Progenitor cell of endocrine pancreas (in vitro differentiated cells): ENCODE measurements around the gene GPR135. TPM values are rescaled to one million over a fixed set of nuclear protein-coding genes. Genes with fewer than 3 reads are reported as not detected.

Experiments used
- DNase-seq: peaks from one replicate; pipeline ENCODE4 v3.0.0; 2021; ENCODE audit warnings: low spot score; ENCODE audit not compliant: unreplicated experiment
- H3K27ac Mint-ChIP-seq: 2 replicates; pipeline ENCODE4 v1.8.0; 2021; ENCODE audit warnings: mild to moderate bottlenecking, moderate library complexity, mixed read lengths
- H3K27me3 Mint-ChIP-seq: 2 replicates; pipeline ENCODE4 v1.8.0; 2021; ENCODE audit warnings: mixed read lengths
- H3K36me3 Mint-ChIP-seq: 2 replicates; pipeline ENCODE4 v1.8.0; 2022; ENCODE audit warnings: mixed read lengths; ENCODE audit not compliant: insufficient read depth
- H3K4me1 Mint-ChIP-seq: 2 replicates; pipeline ENCODE4 v1.8.0; 2021; ENCODE audit warnings: low read depth, mixed read lengths
- H3K4me3 Mint-ChIP-seq: 2 replicates; pipeline ENCODE4 v1.8.0; 2021; ENCODE audit warnings: low read depth, mild to moderate bottlenecking, moderate library complexity, mixed read lengths
- H3K9me3 Mint-ChIP-seq: 2 replicates; pipeline ENCODE4 v1.8.0; 2021; ENCODE audit warnings: low read depth, mixed read lengths
- total RNA-seq: library from RNA; stranded (reverse); gene quantifications from 2 replicates; pipeline ENCODE4 v1.2.1, GENCODE V29; 2021
- TF ChIP-seq, protein P1 (sequence below): fragments of 200-600 bp; sonication (generic); IDR thresholded peaks from one replicate; pipeline ENCODE4 v1.5.0; 2021; ENCODE audit warnings: antibody characterized with exemption, mild to moderate bottlenecking; ENCODE audit not compliant: unreplicated experiment

The GPR135 gene
- total RNA-seq, 1 donor from 2014 or later = 3.0 TPM

GRCh38 chr14:59422069-59422881 lies 42.9 kb downstream of the GPR135 start:
- Mint-ChIP-seq H3K27me3 (peaks cover 6% of the 10 kb centered on the region), H3K27ac (no peak overlapping the region), H3K9me3 (no peaks in the 10 kb centered on the region), H3K4me1 (no peaks in the 10 kb centered on the region), H3K36me3 (no peaks in the 10 kb centered on the region), H3K4me3 (no peak overlapping the region)
- TF ChIP-seq, protein P1, sequence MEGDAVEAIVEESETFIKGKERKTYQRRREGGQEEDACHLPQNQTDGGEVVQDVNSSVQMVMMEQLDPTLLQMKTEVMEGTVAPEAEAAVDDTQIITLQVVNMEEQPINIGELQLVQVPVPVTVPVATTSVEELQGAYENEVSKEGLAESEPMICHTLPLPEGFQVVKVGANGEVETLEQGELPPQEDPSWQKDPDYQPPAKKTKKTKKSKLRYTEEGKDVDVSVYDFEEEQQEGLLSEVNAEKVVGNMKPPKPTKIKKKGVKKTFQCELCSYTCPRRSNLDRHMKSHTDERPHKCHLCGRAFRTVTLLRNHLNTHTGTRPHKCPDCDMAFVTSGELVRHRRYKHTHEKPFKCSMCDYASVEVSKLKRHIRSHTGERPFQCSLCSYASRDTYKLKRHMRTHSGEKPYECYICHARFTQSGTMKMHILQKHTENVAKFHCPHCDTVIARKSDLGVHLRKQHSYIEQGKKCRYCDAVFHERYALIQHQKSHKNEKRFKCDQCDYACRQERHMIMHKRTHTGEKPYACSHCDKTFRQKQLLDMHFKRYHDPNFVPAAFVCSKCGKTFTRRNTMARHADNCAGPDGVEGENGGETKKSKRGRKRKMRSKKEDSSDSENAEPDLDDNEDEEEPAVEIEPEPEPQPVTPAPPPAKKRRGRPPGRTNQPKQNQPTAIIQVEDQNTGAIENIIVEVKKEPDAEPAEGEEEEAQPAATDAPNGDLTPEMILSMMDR = no peak
- DNase-seq = no peak

DNA sequence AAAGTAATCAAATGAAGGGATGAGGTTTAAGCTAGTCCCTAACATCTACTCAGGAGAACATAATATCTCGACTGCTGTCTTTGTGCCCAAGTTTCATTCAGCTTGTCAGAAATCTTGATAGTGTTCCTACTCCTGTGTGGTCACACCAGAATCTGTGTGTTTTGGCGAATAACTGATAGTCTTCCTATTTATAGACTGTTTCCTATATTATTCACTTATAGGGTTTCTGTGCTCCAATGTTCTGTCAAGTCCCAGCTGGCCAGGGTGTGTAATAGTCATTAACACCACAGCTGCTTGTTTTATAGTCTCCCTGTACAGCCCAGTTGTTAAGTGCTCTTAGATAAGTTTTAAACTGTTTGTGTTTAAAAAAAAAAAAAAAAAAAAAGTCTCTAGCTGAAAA lies 45.9 kb downstream of the GPR135 start:
- Mint-ChIP-seq H3K27me3 (no peaks in the 10 kb centered on the region), H3K4me3 (no peak overlapping the region), H3K9me3 (no peaks in the 10 kb centered on the region), H3K4me1 (no peaks in the 10 kb centered on the region), H3K36me3 (no peaks in the 10 kb centered on the region), H3K27ac (no peak overlapping the region)
- DNase-seq = no peak
- TF ChIP-seq, protein P1 = no peak

GRCh38 chr14:59417311-59417710 lies 47.9 kb downstream of the GPR135 start:
- Mint-ChIP-seq H3K27ac (no peak overlapping the region), H3K27me3 (no peaks in the 10 kb centered on the region), H3K4me1 (no peaks in the 10 kb centered on the region), H3K4me3 (no peak overlapping the region), H3K9me3 (peaks cover 2% of the 10 kb centered on the region), H3K36me3 (no peaks in the 10 kb centered on the region)
- no peak for DNase-seq
- TF ChIP-seq, protein P1 = no peak

- DNase-seq = no peak
- H3K4me3 Mint-ChIP-seq = no peak overlapping the region
- no peaks in the 10 kb centered on the region for H3K36me3 Mint-ChIP-seq
- TF ChIP-seq, protein P1 = no peak
- no peak overlapping the region for H3K27ac Mint-ChIP-seq
- no peaks in the 10 kb centered on the region for H3K27me3 Mint-ChIP-seq
- H3K9me3 Mint-ChIP-seq = peaks cover 7% of the 10 kb centered on the region
- no peaks in the 10 kb centered on the region for H3K4me1 Mint-ChIP-seq
These were observed 49.2 kb downstream of the GPR135 start for GRCh38 chr14:59415836-59416602.

Other genes starting within 250 kb of the GPR135 start
- gene L3HYPDH, start 19.0 kb upstream of the GPR135 start, total RNA-seq = 20.1 and 23.7 TPM in 2 replicates
- 55.2 and 56.2 TPM in 2 replicates for gene JKAMP, start 19.1 kb upstream of the GPR135 start, total RNA-seq
- 0.20 and 0.26 TPM in 2 replicates for gene CCDC175, start 111.4 kb upstream of the GPR135 start, total RNA-seq